Right ventricle myocardium inferior (tissue), 1 donor: Measurements from ENCODE around the gene RPP38. TPM values are rescaled to one million over a fixed set of nuclear protein-coding genes. Genes with fewer than 3 reads are reported as not detected.

Experiments
- ATAC-seq: fragments of 200-7000 bp; cut with Tn5 transposase; one replicate; pipeline ENCODE4 v1.9.1; 2020; ENCODE audit warnings: mild to moderate bottlenecking, moderate library complexity
- DNase-seq: peaks from one replicate; pipeline ENCODE4 v3.0.0; 2021; ENCODE audit errors: missing footprints
- intact Hi-C: fragments of 100-400 bp; cut with DNase I; formaldehyde crosslinking; loops from one replicate; pipeline ENCODE4 v1.11.0; 2022
- total RNA-seq: library from RNA; stranded (reverse); fragmentation: NEBNext Ultra II Directional; extraction: Animal tissue kit (Norgen Biotek cat#: 25700); gene quantifications from one replicate; pipeline ENCODE4 v1.2.1, GENCODE V29; 2021
- donor health status: DM: no; HTN: yes; CAD: no; lungs with severe emphysema.

Gene RPP38
- total RNA-seq, 1 donor from 2014 or later, result 9.1 TPM

- intact Hi-C loops, result loop anchor here (5.0 to 10.0 kb wide), 3 partner anchors 143 to 265 kb away; partner anchors contain the start of genes CDNF, HSPA14, MEIG1 and MSANTD7
- ATAC-seq (no peak), DNase-seq (no peak)
Measured at GRCh38 chr10:15099886-15100285, 2.7 kb downstream of the RPP38 start.

GRCh38 chr10:15103513-15103912 is 6.4 kb downstream of the RPP38 start:
- intact Hi-C loops, result loop anchor here (10.0 kb wide), 1 partner anchor 269 kb away; the partner anchor contains the start of genes CDNF, HSPA14 and MSANTD7
- no peak for DNase-seq
- ATAC-seq, result no peak

DNA sequence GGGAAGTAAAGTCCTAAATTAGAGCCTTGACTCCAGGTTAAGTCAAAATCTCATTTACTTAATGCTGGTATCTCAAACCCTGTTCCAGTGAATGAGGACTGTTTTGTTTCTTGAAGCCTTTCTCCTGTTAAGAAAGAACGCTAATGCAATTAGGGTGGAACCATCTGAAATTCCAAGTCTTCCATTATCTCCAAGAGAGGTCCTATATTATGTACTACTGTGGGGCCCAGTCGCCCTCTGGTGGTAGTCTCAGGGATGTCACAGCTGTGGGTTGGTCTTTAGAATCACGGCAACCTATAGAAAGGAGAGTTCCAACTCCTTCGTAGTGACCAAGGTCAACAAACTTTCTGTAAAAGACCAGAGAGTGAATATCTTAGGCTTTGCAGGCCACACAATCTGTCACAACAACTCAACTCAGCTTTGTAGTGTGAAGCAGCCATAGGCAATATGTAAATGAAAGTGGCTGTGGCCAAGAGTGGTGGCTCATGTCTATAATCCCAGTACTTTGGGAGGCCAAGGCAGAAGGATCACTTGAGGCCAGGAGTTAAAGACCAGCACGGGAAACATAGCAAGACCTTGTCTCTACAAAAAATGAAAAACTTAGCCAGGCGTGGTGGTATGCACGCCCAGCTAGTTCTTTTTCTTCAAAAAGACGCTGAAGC is 9.3 kb downstream of the RPP38 start:
- ATAC-seq (peak; percentile 77), DNase-seq (peak; percentile 84)
- intact Hi-C loops, result loop anchor here (5.0 to 10.0 kb wide), 2 partner anchors 272 to 609 kb away; partner anchors contain the start of genes CDNF, HSPA14 and MSANTD7

DNA sequence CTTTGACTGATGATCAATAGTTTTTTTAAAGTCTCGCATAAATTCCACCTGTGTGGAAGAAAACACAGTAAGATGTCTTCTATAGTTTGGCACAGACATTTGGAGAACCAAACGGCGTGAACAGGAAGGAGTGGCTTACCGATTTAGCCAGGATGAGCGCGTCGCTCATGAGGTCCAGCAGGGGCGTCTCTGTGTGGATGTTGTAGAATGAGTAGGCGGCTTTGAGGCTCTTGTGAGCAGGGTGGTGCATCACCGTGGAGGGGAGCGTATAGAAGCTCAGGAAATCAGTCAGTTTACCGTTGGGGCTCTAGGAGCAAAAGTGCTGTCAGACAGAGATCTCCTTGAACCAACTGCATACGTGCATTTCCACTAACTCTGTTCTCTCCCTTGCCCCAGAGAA is 15.5 kb downstream of the RPP38 start:
- ATAC-seq (no peak), DNase-seq (no peak)
- intact Hi-C loops, result loop anchor here (5.0 kb wide), 1 partner anchor 55 kb away; the partner anchor contains the start of gene NMT2

GRCh38 chr10:15113766-15114165 is 16.6 kb downstream of the RPP38 start:
- ATAC-seq, result no peak
- intact Hi-C loops, result loop anchor here (5.0 kb wide), 1 partner anchor 54 kb away; the partner anchor contains the start of gene NMT2
- no peak for DNase-seq

DNA sequence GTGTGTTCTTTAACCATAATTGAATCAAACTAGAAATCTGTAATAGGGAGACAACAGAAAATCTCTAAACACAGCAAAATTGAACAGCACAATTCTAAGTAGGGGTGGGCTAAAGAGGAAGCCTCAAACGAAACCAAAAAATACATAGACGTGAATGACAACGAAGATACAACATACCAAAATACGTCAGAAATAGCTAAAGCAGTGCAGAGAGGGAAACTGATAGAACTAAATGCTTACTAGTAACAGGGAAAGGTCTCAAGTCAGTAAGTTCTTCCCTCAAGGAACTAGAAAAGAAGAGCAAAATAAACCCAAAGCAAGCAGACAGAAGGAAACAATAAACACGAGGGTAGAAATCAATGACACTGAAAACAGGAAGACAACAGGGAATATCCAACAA is 19.1 kb downstream of the RPP38 start:
- intact Hi-C loops, result no loop called here
- no peak for ATAC-seq
- DNase-seq, result no peak

DNA sequence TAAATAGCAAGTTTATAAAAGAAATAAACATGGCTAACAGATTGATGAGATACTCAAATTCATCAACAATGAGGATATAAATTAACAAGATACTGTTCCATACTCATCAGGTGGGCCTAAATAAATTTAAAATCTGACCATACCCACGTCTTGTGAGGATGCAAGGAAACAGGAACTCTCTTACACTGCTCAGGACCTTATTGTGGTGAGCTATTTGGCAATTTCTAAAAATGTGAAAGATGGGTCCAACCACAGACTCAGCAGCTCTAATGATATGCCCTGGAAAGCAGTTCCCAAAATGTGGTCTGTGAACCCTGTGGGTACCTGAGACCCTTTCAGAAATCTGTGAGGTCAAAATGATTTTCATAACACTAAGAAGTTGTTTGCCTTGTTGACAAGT is 21.5 kb downstream of the RPP38 start:
- DNase-seq, result no peak
- ATAC-seq, result no peak
- intact Hi-C loops, result no loop called here

- DNase-seq (no peak), ATAC-seq (no peak)
- intact Hi-C loops, result no loop called here
Measured at GRCh38 chr10:15120523-15120922, 23.4 kb downstream of the RPP38 start.

DNA sequence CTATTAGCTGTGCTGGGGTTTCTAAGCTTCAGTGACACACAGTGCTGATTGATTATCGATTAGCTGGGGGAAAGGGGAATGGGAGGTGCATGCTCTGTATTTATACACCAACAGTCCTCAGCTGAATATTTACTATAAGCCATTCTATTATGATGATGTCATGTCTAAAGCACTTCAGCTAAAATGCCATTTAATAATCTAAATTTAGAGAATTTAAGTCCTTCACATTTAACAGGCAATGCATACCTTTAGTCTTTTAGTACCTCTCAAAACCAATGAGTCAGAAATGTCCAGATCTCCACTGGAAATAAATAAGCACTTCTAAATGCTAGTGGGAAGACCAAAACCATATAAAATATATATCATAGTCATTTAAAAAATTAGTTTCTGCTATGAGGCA is 24.6 kb downstream of the RPP38 start:
- intact Hi-C loops, result no loop called here
- no peak for ATAC-seq
- no peak for DNase-seq

DNA sequence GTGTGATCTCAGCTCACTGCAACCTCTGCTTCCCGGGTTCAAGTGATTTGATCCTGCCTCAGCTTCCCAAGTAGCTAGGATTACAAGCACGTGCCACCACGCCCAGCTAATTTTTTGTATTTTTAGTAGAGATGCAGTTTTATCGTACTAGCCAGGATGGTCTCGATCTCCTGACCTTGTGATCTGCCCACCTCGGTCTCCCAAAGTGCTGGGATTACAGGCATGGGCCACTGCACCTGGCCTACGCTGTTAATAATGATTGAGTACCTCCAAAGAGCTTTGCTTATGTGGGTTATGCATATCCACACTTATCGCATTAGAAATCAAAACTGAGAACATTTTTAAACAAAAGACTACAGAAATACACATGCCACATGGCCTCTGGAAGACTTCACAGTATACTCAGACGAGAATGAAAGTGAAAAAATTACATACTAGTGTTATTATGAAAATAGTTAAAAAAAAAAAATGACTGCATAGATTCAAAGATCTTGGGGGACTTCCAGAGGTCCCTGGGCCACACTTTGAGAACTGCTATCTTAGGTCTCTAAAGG is 25.4 kb downstream of the RPP38 start:
- intact Hi-C loops, result no loop called here
- ATAC-seq, result no peak

DNA sequence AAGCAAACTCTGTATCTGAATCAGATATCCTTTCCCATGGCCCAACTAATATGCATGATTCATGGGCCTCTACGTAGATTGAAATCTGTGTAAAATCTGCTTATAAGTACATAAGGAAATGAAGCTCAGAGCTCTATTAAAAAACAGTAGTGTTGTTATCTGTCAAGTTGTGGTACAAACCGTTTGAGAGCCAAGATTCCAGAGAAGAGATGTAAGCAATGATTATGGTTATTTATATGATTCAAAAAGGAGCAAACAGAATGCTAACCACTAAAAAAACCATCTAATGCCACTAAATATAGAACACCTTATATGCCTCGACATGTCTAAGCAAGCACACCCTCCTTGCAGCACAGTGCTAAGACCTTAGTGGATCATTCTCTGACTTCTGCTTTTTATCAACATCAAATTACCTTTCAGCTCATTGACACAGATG is 26.6 kb downstream of the RPP38 start:
- intact Hi-C loops, result no loop called here
- no peak for DNase-seq
- ATAC-seq, result no peak

More for the DNA sequence above, 25.4 kb downstream of the RPP38 start:
- DNase-seq, result no peak

- ATAC-seq (no peak), DNase-seq (no peak)
- intact Hi-C loops, result no loop called here
Measured at GRCh38 chr10:15124190-15124589, 27.0 kb downstream of the RPP38 start.

DNA sequence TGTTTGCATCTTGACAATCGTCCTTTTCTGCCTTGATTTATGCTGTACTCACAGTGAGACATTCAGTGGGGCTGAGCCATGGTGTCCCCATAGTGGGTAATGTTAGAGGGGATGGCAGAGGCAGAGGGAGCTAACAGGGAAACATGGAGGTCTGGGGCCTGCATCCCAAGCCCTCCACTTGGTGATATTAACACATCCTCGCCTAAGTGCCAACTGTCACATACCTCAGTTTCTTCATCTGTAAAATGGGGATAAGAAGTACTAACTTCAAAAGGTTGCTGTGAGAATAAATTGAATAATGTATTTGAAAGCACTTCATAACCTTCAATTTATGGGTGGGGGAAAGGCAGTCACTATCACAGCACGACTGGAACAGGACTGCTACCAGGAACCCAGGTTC is 27.8 kb downstream of the RPP38 start:
- ATAC-seq (no peak), DNase-seq (no peak)
- intact Hi-C loops, result no loop called here

DNA sequence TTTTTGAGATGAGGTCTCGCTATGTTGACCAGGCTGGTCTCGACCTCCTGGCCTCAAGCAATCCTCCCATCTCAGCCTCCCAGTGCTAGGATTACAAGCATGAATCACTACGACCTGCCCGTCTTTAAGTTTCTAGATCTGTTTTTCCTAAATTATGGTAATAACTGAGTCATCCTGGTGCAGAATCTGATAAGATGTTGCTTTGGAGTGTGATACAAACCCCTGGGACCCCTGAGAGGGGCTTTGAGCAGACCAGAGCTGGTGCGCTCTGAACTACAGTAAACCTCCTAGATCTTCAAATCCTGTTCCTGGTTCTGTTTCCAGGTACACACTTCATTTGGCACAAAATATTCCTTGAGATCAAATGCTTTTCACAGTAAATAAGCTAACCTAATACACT is 34.2 kb downstream of the RPP38 start:
- ATAC-seq, result no peak
- no peak for DNase-seq
- intact Hi-C loops, result no loop called here

GRCh38 chr10:15136129-15137035 is 39.2 kb downstream of the RPP38 start:
- intact Hi-C loops, result no loop called here
- no peak for DNase-seq
- ATAC-seq, result no peak

DNA sequence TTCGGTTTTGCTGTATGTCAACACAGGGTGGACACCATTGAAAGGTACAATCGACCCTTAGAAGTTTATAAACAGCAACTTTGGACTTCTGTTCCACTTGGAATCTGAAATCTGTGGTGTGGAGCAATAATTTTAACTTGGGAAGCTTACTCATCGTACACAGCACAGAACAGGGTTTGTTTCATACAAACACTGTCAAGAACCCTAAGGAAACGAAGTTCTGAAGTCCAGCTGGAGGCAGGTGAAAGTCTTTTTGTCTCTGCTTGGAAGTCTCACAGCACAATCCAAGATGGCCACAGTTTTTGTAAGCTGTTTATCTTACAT is 39.8 kb downstream of the RPP38 start:
- DNase-seq, result no peak
- intact Hi-C loops, result no loop called here
- ATAC-seq, result no peak

DNA sequence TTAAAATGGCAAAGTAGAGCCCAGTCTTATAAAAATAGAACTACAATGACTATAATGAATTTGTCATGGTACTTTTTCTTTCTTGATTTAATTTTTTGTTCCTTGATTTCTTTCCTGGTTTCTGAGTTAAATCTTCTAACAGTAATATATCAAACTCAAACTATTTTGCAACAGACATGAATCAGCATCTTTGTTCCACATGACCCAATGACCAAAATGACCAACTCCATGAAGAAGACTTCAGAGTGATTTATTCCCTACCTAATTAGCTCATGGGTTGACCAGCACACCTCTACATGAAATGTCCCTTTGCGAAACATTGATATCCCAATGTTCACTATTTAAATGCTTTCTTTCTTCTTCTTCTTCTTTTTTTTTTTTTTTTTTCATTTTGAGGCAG is 40.5 kb downstream of the RPP38 start:
- DNase-seq, result no peak
- ATAC-seq, result no peak
- intact Hi-C loops, result no loop called here

- DNase-seq, result no peak
- no peak for ATAC-seq
- intact Hi-C loops, result no loop called here
Measured at GRCh38 chr10:15140698-15141097, 43.5 kb downstream of the RPP38 start.

GRCh38 chr10:15141136-15142054 is 44.2 kb downstream of the RPP38 start:
- intact Hi-C loops, result no loop called here
- DNase-seq, result no peak
- ATAC-seq, result no peak
